CD8-positive, alpha-beta memory T cell (primary cell): ENCODE data around the gene MRPL52. TPM values are rescaled to one million over a fixed set of nuclear protein-coding genes. Genes with fewer than 3 reads are reported as not detected.
"Not testable (repeated sequence)": the region's sequence is repeated elsewhere in the genome, so short reads cannot be mapped to it uniquely, and the experiment has no call there.

Experiments
- CTCF ChIA-PET: fragments of 350-600 bp; sonication (Branson Sonifier 250); formaldehyde crosslinking; loops from one replicate; lab custom pipeline; 2021; ENCODE audit warnings: antibody characterized with exemption; lab: Charles Lee
- POLR2A ChIA-PET: fragments of 350-600 bp; sonication (Branson Sonifier 250); formaldehyde crosslinking; loops from one replicate; lab custom pipeline; 2021; ENCODE audit warnings: antibody characterized with exemption; lab: Charles Lee
- DNase-seq, 5 donors: peaks; one replicate each; pipeline versions ENCODE4 v3.0.0 to v3.0.0-alpha.2; 2020 to 2022; ENCODE audit warnings: mixed read lengths in 1 of 5
- H3K27ac ChIP-seq: one replicate; pipeline ENCODE4 v1.7.0; 2013; ENCODE audit warnings: low read depth, mild to moderate bottlenecking, low read length, moderate library complexity
- H3K27me3 ChIP-seq: 2 replicates; pipeline ENCODE4 v1.7.0; 2013; ENCODE audit warnings: low read length, mild to moderate bottlenecking; ENCODE audit not compliant: insufficient read depth, poor library complexity, severe bottlenecking
- H3K36me3 ChIP-seq: 2 replicates; pipeline ENCODE4 v1.7.0; 2013; ENCODE audit warnings: mild to moderate bottlenecking, low read length, moderate library complexity; ENCODE audit not compliant: insufficient read depth
- H3K4me1 ChIP-seq: 2 replicates; pipeline ENCODE4 v1.7.0; 2013; ENCODE audit warnings: mild to moderate bottlenecking, low read length, moderate library complexity; ENCODE audit not compliant: insufficient read depth
- H3K4me3 ChIP-seq: 2 replicates; pipeline ENCODE4 v1.7.0; 2013; ENCODE audit warnings: mild to moderate bottlenecking, low read length
- H3K9me3 ChIP-seq: 2 replicates; pipeline ENCODE4 v1.7.0; 2013; ENCODE audit warnings: mild to moderate bottlenecking, low read length
- H3K27ac Mint-ChIP-seq, 8 donors: one replicate each; pipeline ENCODE4 v1.8.0; 2020 to 2021; ENCODE audit warnings: mixed read lengths in 8 of 8, mild to moderate bottlenecking in 6 of 8, inconsistent platforms in 3 of 8, moderate library complexity in 3 of 8
- H3K27me3 Mint-ChIP-seq, 2 donors: one replicate each; pipeline ENCODE4 v1.8.0; 2020 to 2021; ENCODE audit warnings: mixed read lengths in 2 of 2, mild to moderate bottlenecking in 1 of 2, moderate library complexity in 1 of 2
- H3K36me3 Mint-ChIP-seq, 3 donors: one replicate each; pipeline ENCODE4 v1.8.0; 2020 to 2021; ENCODE audit warnings: mixed read lengths in 3 of 3, inconsistent platforms in 1 of 3, mild to moderate bottlenecking in 1 of 3
- H3K4me1 Mint-ChIP-seq, 3 donors: one replicate each; pipeline ENCODE4 v1.8.0; 2020 to 2021; ENCODE audit warnings: mixed read lengths in 3 of 3, inconsistent platforms in 1 of 3, mild to moderate bottlenecking in 1 of 3
- H3K4me3 Mint-ChIP-seq, 7 donors: one replicate each; pipeline ENCODE4 v1.8.0; 2020 to 2021; ENCODE audit warnings: mixed read lengths in 7 of 7, mild to moderate bottlenecking in 6 of 7, moderate library complexity in 4 of 7, inconsistent platforms in 2 of 7
- H3K9me3 Mint-ChIP-seq, 5 donors: one replicate each; pipeline ENCODE4 v1.8.0; 2020 to 2022; ENCODE audit warnings: mixed read lengths in 5 of 5, mild to moderate bottlenecking in 3 of 5, moderate library complexity in 2 of 5, inconsistent platforms in 1 of 5
- polyA plus RNA-seq: library from polyadenylated mRNA; unstranded; fragments of 300-500 nt; fragmentation: Illumina TruSeq; gene quantifications from one replicate; pipeline ENCODE4 v1.2.3, GENCODE V29; 2021
- total RNA-seq, 2 experiments: library from RNA; stranded (reverse); gene quantifications; one replicate each; pipeline ENCODE4 v1.2.3, GENCODE V29; 2021

Gene MRPL52
- total and polyA plus RNA-seq, 3 experiments from 2014 or later, result 139 to 185 (median 181) TPM

- no peaks in the 10 kb centered on the region for H3K27me3 ChIP-seq
- DNase-seq, result peak; percentile 53 to 81 (median 57)
- Mint-ChIP-seq H3K27ac (peak overlapping the region in 1 of 8 donors; percentile 15), H3K36me3 (no peaks in the 10 kb centered on the region), H3K9me3 (no peaks in the 10 kb centered on the region), H3K4me3 (peak overlapping the region in 6 of 7 donors; percentile 41 to 72 (median 66)), H3K27me3 (peaks cover 35 to 45% of the 10 kb centered on the region in 2 donors), H3K4me1 (peaks cover 8 to 12% (median 9%) of the 10 kb centered on the region in 3 donors)
- peak overlapping the region; percentile 13 for H3K4me3 ChIP-seq
- H3K4me1 ChIP-seq, result peaks cover 19% of the 10 kb centered on the region
- no peaks in the 10 kb centered on the region for H3K36me3 ChIP-seq
- ChIA-PET CTCF (interaction anchor here (0.8 to 7.2 kb wide), 30 partner anchors 9 to 265 kb away, joined by 3 to 149 read pairs (median 6); partner anchors contain the start of genes AJUBA, OXA1L and PRMT5), POLR2A (interaction anchor here (1.0 to 1.9 kb wide), 4 partner anchors 30 to 252 kb away, joined by 3 to 6 read pairs (median 5); partner anchors contain the start of gene ABHD4)
- no peaks in the 10 kb centered on the region for H3K9me3 ChIP-seq
- H3K27ac ChIP-seq, result no peak overlapping the region
These were observed 7.1 kb upstream of the MRPL52 start for GRCh38 chr14:22822571-22823098.

GRCh38 chr14:22824711-22825359, 4.9 kb upstream of the MRPL52 start:
- H3K9me3 ChIP-seq, result no peaks in the 10 kb centered on the region
- no peaks in the 10 kb centered on the region for H3K36me3 ChIP-seq
- no peak overlapping the region for H3K27ac ChIP-seq
- POLR2A ChIA-PET, result interaction anchor here (0.6 to 1.1 kb wide), 3 partner anchors 46 to 64 kb away, joined by 4 to 6 read pairs (median 4); no protein-coding TSS in a partner anchor
- peaks cover 0 to 2% (median 0%) of the 10 kb centered on the region in 3 donors for H3K36me3 Mint-ChIP-seq
- CTCF ChIA-PET, result interaction anchor here (0.7 to 7.2 kb wide), 11 partner anchors 8 to 1851 kb away, joined by 3 to 149 read pairs (median 12); partner anchors contain the start of genes AJUBA, OXA1L and REM2
- peaks cover 13 to 22% (median 16%) of the 10 kb centered on the region in 3 donors for H3K4me1 Mint-ChIP-seq
- H3K9me3 Mint-ChIP-seq, result no peaks in the 10 kb centered on the region
- no peak for DNase-seq
- peaks cover 19% of the 10 kb centered on the region for H3K4me1 ChIP-seq
- H3K27me3 ChIP-seq, result no peaks in the 10 kb centered on the region
- peaks cover 35 to 39% of the 10 kb centered on the region in 2 donors for H3K27me3 Mint-ChIP-seq
- no peak overlapping the region for H3K27ac Mint-ChIP-seq
- peak overlapping the region in 1 of 7 donors; percentile 47 for H3K4me3 Mint-ChIP-seq
- no peak overlapping the region for H3K4me3 ChIP-seq

GRCh38 chr14:22829076-22829660, 519 bp upstream of the MRPL52 start:
- Histone ChIP-seq H3K4me1 (peaks cover 17% of the 10 kb centered on the region), H3K27ac (peak overlapping the region; percentile 91), H3K4me3 (peak overlapping the region; percentile 95), H3K36me3 (peaks cover 11% of the 10 kb centered on the region)
- H3K27me3 Mint-ChIP-seq, result peaks cover 14 to 17% of the 10 kb centered on the region in 2 donors
- H3K36me3 Mint-ChIP-seq, result peaks cover 0 to 26% (median 9%) of the 10 kb centered on the region in 3 donors
- CTCF ChIA-PET, result interaction anchor here (0.9 to 8.2 kb wide), 6 partner anchors 19 to 358 kb away, joined by 3 to 66 read pairs (median 3); no protein-coding TSS in a partner anchor
- H3K27me3 ChIP-seq, H3K9me3 ChIP-seq, H3K9me3 Mint-ChIP-seq, DNase-seq: not testable (repeated sequence)
- H3K4me1 Mint-ChIP-seq, result peaks cover 22 to 36% (median 27%) of the 10 kb centered on the region in 3 donors
- POLR2A ChIA-PET, result interaction anchor here (0.6 to 2.1 kb wide), 3 partner anchors 10 to 63 kb away, joined by 3 to 7 read pairs (median 4); partner anchors contain the start of gene OXA1L
- H3K4me3 Mint-ChIP-seq, result peak overlapping the region; percentile 89 to 95 (median 91)
- H3K27ac Mint-ChIP-seq, result peak overlapping the region; percentile 86 to 98 (median 95)

GRCh38 chr14:22830443-22831010, 840 bp downstream of the MRPL52 start:
- POLR2A ChIA-PET, result interaction anchor here (0.6 to 1.6 kb wide), 5 partner anchors 9 to 229 kb away, joined by 3 to 5 read pairs (median 4); partner anchors contain the start of gene OXA1L
- Mint-ChIP-seq H3K27me3 (peaks cover 8 to 9% of the 10 kb centered on the region in 2 donors), H3K36me3 (peaks cover 5 to 40% (median 11%) of the 10 kb centered on the region in 3 donors), H3K27ac (peak overlapping the region; percentile 86 to 98 (median 95)), H3K9me3 (no peaks in the 10 kb centered on the region), H3K4me1 (peaks cover 23 to 31% (median 27%) of the 10 kb centered on the region in 3 donors), H3K4me3 (peak overlapping the region; percentile 89 to 95 (median 91))
- Histone ChIP-seq H3K4me1 (peaks cover 10% of the 10 kb centered on the region), H3K27ac (peak overlapping the region; percentile 91), H3K9me3 (no peaks in the 10 kb centered on the region), H3K36me3 (peaks cover 13% of the 10 kb centered on the region), H3K4me3 (peak overlapping the region; percentile 95), H3K27me3 (no peaks in the 10 kb centered on the region)
- DNase-seq, result no peak
- CTCF ChIA-PET, result interaction anchor here (0.9 to 8.2 kb wide), 4 partner anchors 11 to 260 kb away, joined by 3 to 66 read pairs (median 6); no protein-coding TSS in a partner anchor

- Histone ChIP-seq H3K27ac (no peak overlapping the region), H3K9me3 (no peaks in the 10 kb centered on the region), H3K4me1 (peaks cover 9% of the 10 kb centered on the region), H3K27me3 (peaks cover 5% of the 10 kb centered on the region), H3K36me3 (peaks cover 13% of the 10 kb centered on the region), H3K4me3 (no peak overlapping the region)
- CTCF ChIA-PET, result interaction anchor here (0.8 to 8.2 kb wide), 3 partner anchors 9 to 84 kb away, joined by 3 to 66 read pairs (median 3); partner anchors contain the start of gene RBM23
- Mint-ChIP-seq H3K4me1 (peaks cover 13 to 22% (median 17%) of the 10 kb centered on the region in 3 donors), H3K4me3 (no peak overlapping the region), H3K27ac (peak overlapping the region in 2 of 8 donors; percentile 53 to 56), H3K9me3 (peaks cover 0 to 2% (median 0%) of the 10 kb centered on the region in 5 donors), H3K27me3 (peaks cover 13 to 18% of the 10 kb centered on the region in 2 donors), H3K36me3 (peaks cover 10 to 38% (median 11%) of the 10 kb centered on the region in 3 donors)
- POLR2A ChIA-PET, result interaction anchor here (0.5 kb wide), 1 partner anchor 26 kb away, joined by 4 read pairs; no protein-coding TSS in a partner anchor
- DNase-seq, result no peak
These were observed 5.8 kb downstream of the MRPL52 start for GRCh38 chr14:22835505-22835904.

- H3K27me3 Mint-ChIP-seq, result peaks cover 23 to 24% of the 10 kb centered on the region in 2 donors
- H3K4me1 Mint-ChIP-seq, result peaks cover 5 to 13% (median 10%) of the 10 kb centered on the region in 3 donors
- CTCF ChIA-PET, result interaction anchor here (8.2 kb wide), 1 partner anchor 17 kb away, joined by 66 read pairs; no protein-coding TSS in a partner anchor
- no peak within 1 kb of the TSS for H3K27ac ChIP-seq
- H3K27me3 ChIP-seq, result peaks cover 5% of the 10 kb centered on the region
- no peak for DNase-seq
- H3K36me3 Mint-ChIP-seq, result peaks cover 9 to 32% (median 10%) of the 10 kb centered on the region in 3 donors
- H3K4me3 ChIP-seq, result peak within 1 kb of the TSS; percentile 53
- peaks cover 13% of the 10 kb centered on the region for H3K36me3 ChIP-seq
- H3K9me3 ChIP-seq, result no peaks in the 10 kb centered on the region
- H3K9me3 Mint-ChIP-seq, result peaks cover 0 to 2% (median 0%) of the 10 kb centered on the region in 5 donors
- H3K4me3 Mint-ChIP-seq, result peak within 1 kb of the TSS in 6 of 7 donors; percentile 10 to 64 (median 59)
- H3K4me1 ChIP-seq, result peaks cover 3% of the 10 kb centered on the region
- POLR2A ChIA-PET, result interaction anchor here (0.6 kb wide), 1 partner anchor 264 kb away, joined by 3 read pairs; no protein-coding TSS in a partner anchor
- H3K27ac Mint-ChIP-seq, result peak within 1 kb of the TSS in 5 of 8 donors; percentile 27 to 96 (median 53)
These were observed 6.8 kb downstream of the MRPL52 start, which contains the start of gene MMP14 for GRCh38 chr14:22836301-22837113. MMP14 (plus strand) TSS chr14:22836585; CDS start chr14:22836818, 233 bp downstream.
